ENCODE measurements around the gene FAM120B. TPM values are rescaled to one million over a fixed set of nuclear protein-coding genes. Genes with fewer than 3 reads are reported as not detected.

Gene FAM120B
- total and polyA plus RNA-seq, 2 experiments from 2014 or later = 7.2 to 16.7 TPM

- H3K4me3 ChIP-seq = no peak overlapping the region
- DNase-seq (ENCODE audit: low spot score) = no peak
- H3K36me3 ChIP-seq (ENCODE audit: insufficient read depth) = peaks cover 15% of the 10 kb centered on the region; the same call in 1 of the 2 replicates
- peaks cover 4% of the 10 kb centered on the region for H3K9me2 ChIP-seq (ENCODE audit: insufficient read depth)
- H3K27me3 ChIP-seq (ENCODE audit: insufficient read depth) = peaks cover 43% of the 10 kb centered on the region
- H3F3A ChIP-seq (replicated peaks; ENCODE audit: low read depth) = no peaks in the 10 kb centered on the region; the same call in 1 of the 2 replicates
- H3K4me2 ChIP-seq = no peak overlapping the region
- Mint-ChIP-seq H3K27ac (no peak overlapping the region), H3K27me3 (ENCODE audit: insufficient read depth, low read depth, poor library complexity) (peaks cover 49% of the 10 kb centered on the region), H3K36me3 (ENCODE audit: low read depth) (peaks cover 74% of the 10 kb centered on the region), H3K4me1 (peaks cover 14% of the 10 kb centered on the region), H3K9me3 (peaks cover 77% of the 10 kb centered on the region), H3K4me3 (no peak overlapping the region)
- H3K27ac ChIP-seq (ENCODE audit: low read depth) = no peak overlapping the region
- peaks cover 7% of the 10 kb centered on the region for H3K79me2 ChIP-seq (replicated peaks; ENCODE audit: insufficient read depth)
- H3K4me1 ChIP-seq (ENCODE audit: insufficient read depth) = peaks cover 17% of the 10 kb centered on the region
- H4K20me1 ChIP-seq (replicated peaks; ENCODE audit: insufficient read depth) = no peaks in the 10 kb centered on the region
- no peak overlapping the region for H2AFZ ChIP-seq
- TF ChIP-seq CREB1 (CRISPR knock-in tag; IDR thresholded peaks at IDR 0.05; ENCODE audit: low read depth) = no peak
- no peak for TF ChIP-seq JUNB (IDR thresholded peaks at IDR 0.05; ENCODE audit: unreplicated experiment)
- no peak for TF ChIP-seq POLR2AphosphoS5 (IDR thresholded peaks at IDR 0.05; ENCODE audit: low read depth)
- TF ChIP-seq EZH2 (IDR thresholded peaks at IDR 0.05; ENCODE audit: low read depth, unreplicated experiment) = no peak
- TF ChIP-seq ZNF462 (CRISPR knock-in tag; IDR thresholded peaks at IDR 0.05) = no peak
- TF ChIP-seq EZH2phosphoT487 (IDR thresholded peaks at IDR 0.05; ENCODE audit: unreplicated experiment) = no peak
- TF ChIP-seq ZNF331 (CRISPR knock-in tag; IDR thresholded peaks at IDR 0.05; ENCODE audit: low read depth) = no peak
- no peak for TF ChIP-seq NANOG (IDR thresholded peaks at IDR 0.05; ENCODE audit: borderline replicate concordance)
- no peak for ATAC-seq
These were observed 5.4 kb upstream of the FAM120B start for GRCh38 chr6:170301184-170301583.

Data from GM23338 (cell line).